Measurements from ENCODE around the gene CLCNKB.

DNA sequence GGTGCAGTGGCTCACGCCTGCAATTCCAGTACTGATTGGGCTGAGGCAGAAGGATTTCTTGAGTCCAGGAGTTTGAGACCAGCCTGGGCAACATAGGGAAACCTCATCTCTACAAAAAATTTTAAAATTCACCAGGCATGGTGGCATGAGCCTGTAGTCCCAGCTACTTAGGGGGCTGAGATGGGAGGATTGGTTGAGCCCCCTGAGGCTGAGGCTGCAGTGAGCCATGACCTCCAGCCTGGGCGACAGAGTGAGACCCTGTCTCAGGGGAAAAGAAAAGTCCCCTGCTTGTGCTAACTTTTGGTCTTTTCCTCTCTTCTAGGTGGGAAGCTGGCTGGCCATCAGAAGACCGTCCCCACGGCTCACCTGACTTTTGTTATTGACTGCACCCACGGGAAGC lies 38.0 kb upstream of the CLCNKB start:
- TF ChIP-seq POLR2A (IDR thresholded peaks at IDR 0.05; ENCODE audit: low read depth, low read length) (no peak), POLR2AphosphoS5 (IDR thresholded peaks at IDR 0.05; ENCODE audit: low read depth, low read length) (no peak)

Measured in GM12891 (cell line).